DND-41 (cell line): ENCODE results near the gene RFFL.
A peak's percentile ranks its signal among the peaks of the same experiment; 100 is the strongest.

ENCODE experiments used
- ATAC-seq: fragments of 200-7000 bp; cut with Tn5 transposase; 3 replicates; pipeline ENCODE4 v1.9.1; 2021; ENCODE audit warnings: low read depth; ENCODE audit not compliant: insufficient read depth
- DNase-seq: peaks from one replicate; pipeline ENCODE4 v3.0.0-alpha.2; 2020
- H2AFZ ChIP-seq: 2 replicates; pipeline ENCODE4 v1.6.0; 2012; ENCODE audit warnings: low read depth, low read length
- H3K27ac ChIP-seq: 2 replicates; pipeline ENCODE4 v1.5.1; 2012; ENCODE audit warnings: low read length, inconsistent platforms
- H3K27me3 ChIP-seq: fragments of 200-600 bp; sonication (generic); 2 replicates; pipeline ENCODE4 v1.6.0; 2012; ENCODE audit warnings: low read length, mild to moderate bottlenecking, inconsistent platforms; ENCODE audit not compliant: insufficient read depth, poor library complexity
- H3K36me3 ChIP-seq: 2 replicates; pipeline ENCODE4 v1.5.1; 2012; ENCODE audit warnings: low read length, inconsistent platforms; ENCODE audit not compliant: insufficient read depth
- H3K4me1 ChIP-seq: 2 replicates; pipeline ENCODE4 v1.5.1; 2012; ENCODE audit warnings: mild to moderate bottlenecking, low read length; ENCODE audit not compliant: insufficient read depth
- H3K4me2 ChIP-seq: 2 replicates; pipeline ENCODE4 v1.6.0; 2012; ENCODE audit warnings: mild to moderate bottlenecking, moderate library complexity, low read length, inconsistent platforms; ENCODE audit not compliant: insufficient read depth
- H3K4me3 ChIP-seq, 2 experiments: fragments of 200-600 bp in 1 of 2; shearing (Covaris generic) in 1 of 2; 2 replicates each; pipeline ENCODE4 v1.5.1; 2012 to 2016; ENCODE audit warnings: inconsistent platforms in 2 of 2, low read length in 2 of 2, mild to moderate bottlenecking in 2 of 2, low read depth in 1 of 2, moderate library complexity in 1 of 2
- H3K79me2 ChIP-seq: 2 replicates; pipeline ENCODE4 v1.6.0; 2012; ENCODE audit warnings: low read length, inconsistent platforms; ENCODE audit not compliant: insufficient read depth
- H3K9ac ChIP-seq: 2 replicates; pipeline ENCODE4 v1.6.0; 2012; ENCODE audit warnings: low read depth, mild to moderate bottlenecking, inconsistent platforms, low read length, moderate library complexity
- H3K9me3 ChIP-seq: 2 replicates; pipeline ENCODE4 v1.5.1; 2012; ENCODE audit warnings: low read length, moderate library complexity, mild to moderate bottlenecking, inconsistent platforms; ENCODE audit not compliant: insufficient read depth, severe bottlenecking
- H4K20me1 ChIP-seq: 2 replicates; pipeline ENCODE4 v1.6.0; 2012; ENCODE audit warnings: low read length; ENCODE audit not compliant: insufficient read depth
- CTCF ChIP-seq: IDR thresholded peaks from 2 replicates; pipeline ENCODE4 v1.5.1; 2012; ENCODE audit warnings: borderline replicate concordance, low read length, moderate library complexity, mild to moderate bottlenecking; ENCODE audit not compliant: poor library complexity, severe bottlenecking; ENCODE audit errors: extremely low read depth
- EZH2 ChIP-seq: IDR thresholded peaks from 3 replicates; pipeline ENCODE4 v1.6.1; 2012; ENCODE audit warnings: borderline replicate concordance, low read depth, mild to moderate bottlenecking, moderate library complexity, low read length, inconsistent platforms; ENCODE audit not compliant: severe bottlenecking

RFFL gene

DNA sequence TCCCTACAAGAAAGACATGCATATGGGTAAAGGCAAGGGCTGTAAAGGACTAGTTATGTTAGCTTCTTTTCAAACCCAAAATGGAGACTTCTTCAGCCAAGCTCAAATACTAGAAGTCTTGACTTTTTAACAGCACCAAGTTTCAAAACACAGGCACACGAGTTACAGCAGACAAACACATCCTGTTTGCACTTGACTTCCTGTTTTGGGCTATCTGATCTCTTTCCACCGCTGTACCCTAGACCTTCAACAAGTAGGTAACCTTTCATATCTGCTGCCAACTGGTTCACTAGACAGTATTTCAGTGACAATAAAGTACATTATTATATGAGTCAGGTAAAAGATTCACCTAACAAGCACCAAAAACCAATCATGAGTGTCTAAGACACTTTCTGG is 12.3 kb downstream of the RFFL start:
- H3K4me1 ChIP-seq = peaks cover 61% of the 10 kb centered on the region
- no peaks in the 10 kb centered on the region for H4K20me1 ChIP-seq
- H3K27ac ChIP-seq = peak overlapping the region; percentile 98
- peak overlapping the region; percentile 68 for H2AFZ ChIP-seq
- no peaks in the 10 kb centered on the region for H3K27me3 ChIP-seq
- peaks cover 51% of the 10 kb centered on the region for H3K79me2 ChIP-seq
- H3K9me3 ChIP-seq = no peaks in the 10 kb centered on the region
- peak overlapping the region; percentile 57 for H3K9ac ChIP-seq
- peak overlapping the region; percentile 54 for H3K4me2 ChIP-seq
- ATAC-seq (peak; percentile 96), DNase-seq (peak; percentile 64)
- no peak for TF ChIP-seq CTCF
- no peak for TF ChIP-seq EZH2
- H3K36me3 ChIP-seq = no peaks in the 10 kb centered on the region
- peak overlapping the region in 1 of 2 experiments; percentile 26; a peak in 2 of 4 replicates for H3K4me3 ChIP-seq

DNA sequence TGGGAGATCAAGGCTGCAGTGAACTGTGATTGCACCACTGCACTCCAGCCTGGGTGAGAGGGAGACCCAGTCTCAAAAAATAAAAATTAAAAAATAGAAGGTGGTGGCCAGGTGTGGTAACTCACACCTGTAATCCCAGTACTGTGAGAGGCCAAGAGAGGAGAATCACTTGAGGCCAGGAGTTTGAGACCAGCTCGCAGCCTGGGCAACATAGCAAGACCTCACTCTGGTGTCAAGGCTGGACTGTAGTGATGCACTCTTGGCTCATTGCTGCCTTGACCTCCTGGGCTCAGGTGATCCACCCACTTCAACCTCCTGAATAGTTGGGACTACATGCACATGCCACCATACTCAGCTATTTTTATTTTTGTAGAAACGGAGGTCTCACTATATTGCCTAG is 13.3 kb downstream of the RFFL start:
- Histone ChIP-seq H4K20me1 (no peaks in the 10 kb centered on the region), H3K4me1 (peaks cover 61% of the 10 kb centered on the region), H3K9ac (peak overlapping the region; percentile 57; the same call in 1 of the 2 replicates), H2AFZ (0 out of 2 replicates have a peak overlapping the region, but pooled peaks have one; percentile 3), H3K4me2 (peak overlapping the region; percentile 54; the same call in 1 of the 2 replicates), H3K36me3 (no peaks in the 10 kb centered on the region), H3K9me3 (no peaks in the 10 kb centered on the region), H3K79me2 (peaks cover 46% of the 10 kb centered on the region), H3K27me3 (no peaks in the 10 kb centered on the region), H3K27ac (peak overlapping the region; percentile 98), H3K4me3 (peak overlapping the region in 1 of 2 experiments; percentile 22; a peak in 1 of 4 replicates)
- ATAC-seq = no peak
- no peak for DNase-seq
- TF ChIP-seq CTCF (no peak), EZH2 (no peak)

DNA sequence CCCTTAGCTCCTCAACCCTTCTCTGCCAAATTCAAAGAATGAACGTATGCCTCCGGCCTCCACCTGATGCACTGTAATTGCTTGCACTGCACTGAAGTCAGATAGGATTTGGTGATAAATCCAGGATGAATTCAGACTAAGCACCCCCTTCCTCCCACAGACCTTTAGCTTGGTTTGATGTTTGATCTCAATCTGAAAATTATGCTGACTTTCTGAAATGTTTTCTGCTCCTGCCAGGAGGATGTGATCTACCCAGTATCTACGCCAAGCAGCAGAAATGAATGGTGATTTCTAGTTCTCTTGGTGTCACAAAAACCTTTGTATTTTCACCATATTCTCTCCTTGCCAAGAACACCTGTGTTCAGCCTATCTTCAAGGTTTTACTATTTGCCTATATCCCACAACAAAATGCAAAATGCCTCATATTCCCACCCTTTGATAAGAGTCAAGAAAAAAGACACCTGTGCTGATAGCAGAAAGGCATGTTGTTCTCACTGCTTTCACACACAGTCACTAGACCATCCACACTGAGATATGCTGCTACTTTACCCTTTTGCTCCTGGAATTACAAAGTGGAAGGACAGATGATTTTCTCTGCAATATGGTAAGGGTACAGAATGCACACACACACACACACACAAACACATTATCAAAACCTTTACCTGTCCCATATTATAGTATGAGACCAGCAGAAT is 14.7 kb downstream of the RFFL start:
- H3K4me3 ChIP-seq = no peak overlapping the region
- no peak for ATAC-seq
- H3K9ac ChIP-seq = no peak overlapping the region
- H3K9me3 ChIP-seq = no peaks in the 10 kb centered on the region
- peak overlapping the region; percentile 36 for H3K27ac ChIP-seq
- no peak for DNase-seq
- H2AFZ ChIP-seq = no peak overlapping the region
- peaks cover 53% of the 10 kb centered on the region for H3K4me1 ChIP-seq
- H3K4me2 ChIP-seq = no peak overlapping the region
- peaks cover 42% of the 10 kb centered on the region for H3K79me2 ChIP-seq
- H3K36me3 ChIP-seq = no peaks in the 10 kb centered on the region
- H4K20me1 ChIP-seq = no peaks in the 10 kb centered on the region
- H3K27me3 ChIP-seq = no peaks in the 10 kb centered on the region
- TF ChIP-seq CTCF (no peak), EZH2 (no peak)

DNA sequence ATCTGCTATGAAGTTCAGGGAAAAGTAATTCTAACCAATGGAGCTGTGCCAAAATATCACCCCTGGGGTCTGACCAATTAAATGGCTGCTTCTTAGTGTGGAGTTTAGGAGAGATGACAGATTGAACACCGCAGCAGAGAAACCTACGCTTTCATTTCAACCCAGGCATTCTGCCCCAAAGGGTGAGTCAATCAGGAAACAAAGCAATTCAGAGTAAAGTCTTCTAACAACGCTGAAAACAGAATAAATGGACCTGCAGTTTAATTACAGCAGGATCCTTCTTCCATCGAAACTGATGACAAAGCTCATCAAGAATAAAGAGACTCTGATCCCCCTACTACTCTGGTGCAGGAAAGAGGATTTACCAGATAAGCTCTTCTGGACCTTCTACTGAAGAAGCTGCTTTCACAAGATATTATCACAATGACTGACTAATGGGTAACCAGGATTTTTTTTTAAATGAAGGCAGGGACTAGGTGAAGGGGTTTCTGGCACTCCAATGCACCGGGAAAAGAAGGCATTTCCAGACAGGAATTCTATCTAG is 16.7 kb downstream of the RFFL start:
- no peak overlapping the region for H3K9ac ChIP-seq
- TF ChIP-seq CTCF = no peak
- TF ChIP-seq EZH2 = no peak
- no peak overlapping the region for H3K4me2 ChIP-seq
- H3K4me3 ChIP-seq = no peak overlapping the region
- ATAC-seq (no peak), DNase-seq (no peak)
- no peak overlapping the region for H2AFZ ChIP-seq
- no peaks in the 10 kb centered on the region for H3K36me3 ChIP-seq
- H3K27me3 ChIP-seq = no peaks in the 10 kb centered on the region
- H4K20me1 ChIP-seq = no peaks in the 10 kb centered on the region
- H3K79me2 ChIP-seq = peaks cover 34% of the 10 kb centered on the region
- H3K4me1 ChIP-seq = peaks cover 33% of the 10 kb centered on the region
- no peak overlapping the region for H3K27ac ChIP-seq
- no peaks in the 10 kb centered on the region for H3K9me3 ChIP-seq
